Kidney capillary endothelial cell (primary cell): Measurements from ENCODE around the gene ASXL1.

Experiments
- DNase-seq: peaks from one replicate; pipeline ENCODE4 v3.0.0-alpha.2; 2018; ENCODE audit warnings: low spot score

Gene ASXL1

DNA sequence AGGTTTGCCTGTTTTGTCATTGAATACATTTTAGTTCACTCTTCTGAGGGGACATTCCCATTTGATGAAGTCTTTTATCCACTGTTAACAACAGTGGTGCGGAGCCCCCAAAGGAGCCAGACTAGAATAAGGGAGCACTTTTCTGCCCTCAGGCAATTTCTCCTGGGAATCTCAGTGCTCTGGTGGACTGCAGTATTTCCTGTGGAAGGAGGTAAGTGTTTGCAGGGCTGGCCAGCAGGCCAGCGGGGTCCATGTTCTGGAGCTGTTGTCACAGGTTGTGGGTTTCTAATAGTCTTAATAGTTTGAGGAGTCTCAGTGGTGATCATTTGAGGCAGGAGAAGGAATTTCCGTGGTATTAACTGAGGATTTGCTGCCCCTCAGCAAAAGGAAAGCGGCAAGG is 83.5 kb downstream of the ASXL1 start:
- no peak for DNase-seq

GRCh38 chr20:32442630-32443373 is 84.7 kb downstream of the ASXL1 start:
- no peak for DNase-seq

DNA sequence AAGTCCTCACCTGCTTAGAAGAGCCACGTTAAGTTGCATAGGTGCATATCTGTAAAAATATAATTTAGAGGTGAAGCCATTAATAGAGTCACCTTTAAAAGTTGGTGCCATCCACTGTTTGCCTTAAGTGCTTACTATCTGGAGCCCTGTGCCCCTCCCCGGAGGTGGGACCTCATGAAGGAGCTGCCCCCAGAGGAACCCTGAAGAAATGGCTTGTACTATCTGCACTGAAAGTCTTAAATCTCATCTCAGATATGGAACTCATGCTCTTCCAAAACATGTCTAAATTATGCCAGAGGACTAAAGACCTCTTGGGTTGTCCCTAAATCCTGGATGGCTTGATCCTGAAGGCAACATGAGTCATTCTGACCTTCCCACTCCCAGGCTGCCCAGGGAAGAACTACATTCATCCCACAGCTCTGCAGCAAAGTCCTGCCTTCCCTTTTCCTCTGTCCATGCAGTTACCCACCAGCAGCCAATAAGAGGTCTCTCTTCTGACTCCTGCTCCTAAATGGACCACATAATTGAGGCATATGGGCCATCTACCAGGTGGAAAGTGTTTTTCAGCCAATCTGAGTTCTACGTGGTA is 85.3 kb downstream of the ASXL1 start:
- no peak for DNase-seq

GRCh38 chr20:32444474-32445220 is 86.5 kb downstream of the ASXL1 start:
- DNase-seq: no peak

DNA sequence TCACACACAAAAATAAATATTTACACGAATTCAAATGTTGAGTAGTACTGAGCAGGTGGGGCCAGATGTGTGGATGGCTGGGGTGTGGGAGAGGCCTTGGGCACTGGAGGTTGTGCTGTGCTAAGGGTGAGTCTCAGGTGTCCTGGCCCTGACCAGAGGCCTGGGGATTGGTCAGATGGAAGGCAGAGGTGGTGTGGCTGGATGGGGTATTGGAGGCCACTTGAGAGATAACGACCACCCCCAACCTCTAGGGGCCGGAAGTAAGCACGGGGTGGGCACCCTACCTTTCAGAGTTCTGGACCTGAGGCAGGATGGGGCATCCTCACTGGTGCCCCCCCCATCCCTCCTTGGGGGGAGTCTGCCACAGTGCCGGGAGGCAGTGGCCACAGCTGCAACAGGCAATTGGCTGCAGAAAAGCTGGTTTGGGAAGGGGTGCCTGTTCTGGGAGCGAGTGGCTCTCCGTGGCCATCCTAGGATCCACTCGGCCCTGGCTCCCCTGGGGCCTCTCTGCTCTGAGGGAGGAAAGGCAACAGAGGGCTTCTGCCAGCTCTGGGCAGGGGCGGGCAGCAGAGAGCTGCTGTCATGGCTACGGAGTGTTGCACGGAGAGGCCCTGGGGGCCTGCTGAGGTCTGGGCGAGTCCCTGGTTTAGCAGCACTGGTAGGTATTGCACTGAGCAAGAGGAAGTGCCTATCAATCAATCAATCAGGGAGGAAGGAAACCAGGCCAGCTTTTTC is 87.6 kb downstream of the ASXL1 start:
- DNase-seq: no peak

DNA sequence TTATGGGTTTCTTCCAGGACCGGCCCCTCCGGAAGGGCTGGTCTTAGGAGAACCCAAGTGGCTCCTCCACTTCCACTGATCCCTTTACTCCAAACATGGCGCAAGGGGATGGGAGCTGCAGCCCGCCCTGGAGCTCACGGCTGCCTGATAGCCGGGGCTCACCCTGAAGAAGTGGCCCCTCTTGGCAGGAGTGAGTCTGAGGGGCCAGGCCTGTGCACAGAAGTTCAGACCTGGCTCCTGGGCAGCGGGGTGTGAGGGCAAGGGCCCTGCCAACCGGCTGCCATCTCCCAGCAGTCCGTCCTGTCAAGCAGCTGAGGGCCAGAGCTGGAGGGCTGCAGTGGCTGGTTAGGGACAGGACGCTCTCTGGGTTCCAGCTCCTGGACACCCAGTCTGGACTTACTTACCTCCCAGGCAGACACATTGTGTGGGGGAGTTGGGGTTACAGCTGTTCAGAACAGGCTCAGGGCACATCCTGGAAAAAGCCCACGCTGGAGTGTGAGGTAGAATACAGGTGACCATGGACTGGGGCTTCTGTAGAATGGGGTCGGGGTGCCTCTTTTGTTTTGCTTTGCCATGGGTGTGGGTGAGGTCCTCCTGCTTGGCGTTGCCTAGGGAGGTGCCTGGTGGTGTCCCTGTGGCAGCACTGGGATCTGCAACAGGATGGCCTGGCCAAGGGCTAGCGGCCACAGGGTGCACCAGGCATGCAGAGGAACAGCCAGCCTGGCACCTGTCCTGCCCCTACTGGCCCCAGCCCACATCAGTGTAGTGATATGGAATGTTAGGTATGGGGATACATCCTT is 88.4 kb downstream of the ASXL1 start:
- no peak for DNase-seq

DNA sequence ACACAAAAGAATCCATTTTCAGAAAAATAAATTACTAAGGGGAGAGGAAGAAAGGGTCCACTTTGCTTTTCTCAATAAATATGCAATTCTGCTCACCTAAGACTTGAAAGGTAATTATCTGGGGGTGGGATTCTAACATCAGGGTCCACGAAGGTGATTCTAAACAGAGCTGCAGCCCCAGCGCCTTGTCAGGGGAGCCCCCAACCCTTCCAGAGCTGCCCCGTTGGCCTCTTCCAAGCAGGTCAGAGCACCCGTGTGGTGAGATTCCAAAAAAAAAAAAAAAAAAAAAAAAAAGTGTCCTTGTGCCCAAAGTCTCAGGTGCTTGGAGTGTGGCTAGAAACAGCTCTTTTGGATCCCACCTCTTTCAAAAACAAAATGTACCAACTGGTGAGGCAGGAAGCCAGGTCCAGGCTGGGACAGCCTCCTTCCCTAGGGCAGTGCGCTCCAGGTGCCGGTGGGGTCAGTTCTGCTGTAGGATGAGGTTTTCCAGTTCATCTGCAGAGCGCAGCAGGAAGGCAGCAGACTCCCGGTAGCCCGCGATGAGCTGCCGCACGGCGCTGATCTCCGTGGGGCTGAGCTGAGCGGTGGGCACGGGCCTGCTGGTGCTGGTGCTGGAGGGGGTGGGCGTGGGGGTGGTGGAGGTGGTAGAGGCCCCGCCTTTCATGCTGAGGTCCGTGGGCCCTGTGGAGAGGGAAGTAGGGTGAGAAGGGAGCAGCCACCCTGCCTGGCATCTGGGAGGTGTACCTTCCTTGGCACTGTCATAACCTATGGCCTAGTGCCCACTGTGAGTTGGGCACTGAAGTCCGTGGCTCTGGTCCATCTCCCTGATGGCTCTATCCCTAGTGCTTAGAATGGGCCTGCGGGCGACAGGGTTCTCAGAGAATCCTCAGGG is 89.3 kb downstream of the ASXL1 start:
- DNase-seq: no peak

- no peak for DNase-seq
Observed at GRCh38 chr20:32448306-32449056, 90.3 kb downstream of the ASXL1 start.

GRCh38 chr20:32449057-32449889 is 91.1 kb downstream of the ASXL1 start:
- no peak for DNase-seq

DNA sequence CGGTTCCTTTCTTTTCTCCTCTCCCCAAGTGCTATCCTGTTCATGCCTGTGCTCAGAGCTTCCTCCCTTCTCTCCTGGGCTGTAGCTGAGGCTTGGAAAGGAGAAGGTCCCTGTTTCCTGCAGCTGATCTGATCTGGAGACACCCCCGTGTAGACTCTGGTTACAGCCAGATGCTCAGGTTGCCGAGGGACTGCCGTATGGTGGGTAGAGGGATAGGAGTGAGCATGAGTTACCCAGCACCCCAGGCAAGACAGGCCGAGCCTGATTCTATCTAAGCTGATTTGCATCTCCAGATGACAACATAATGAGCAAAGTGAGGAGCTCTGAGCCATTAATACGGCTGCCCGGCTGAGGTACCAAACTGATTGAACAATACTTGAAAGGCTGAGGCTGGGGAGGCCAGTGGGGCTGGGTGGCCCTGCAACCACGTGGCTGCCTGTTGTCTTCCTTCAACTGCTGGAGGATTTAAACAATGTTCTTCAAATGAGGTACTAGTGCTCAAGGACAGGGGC is 91.8 kb downstream of the ASXL1 start:
- DNase-seq: no peak

- no peak for DNase-seq
Observed at GRCh38 chr20:32450484-32451061, 92.4 kb downstream of the ASXL1 start.

DNA sequence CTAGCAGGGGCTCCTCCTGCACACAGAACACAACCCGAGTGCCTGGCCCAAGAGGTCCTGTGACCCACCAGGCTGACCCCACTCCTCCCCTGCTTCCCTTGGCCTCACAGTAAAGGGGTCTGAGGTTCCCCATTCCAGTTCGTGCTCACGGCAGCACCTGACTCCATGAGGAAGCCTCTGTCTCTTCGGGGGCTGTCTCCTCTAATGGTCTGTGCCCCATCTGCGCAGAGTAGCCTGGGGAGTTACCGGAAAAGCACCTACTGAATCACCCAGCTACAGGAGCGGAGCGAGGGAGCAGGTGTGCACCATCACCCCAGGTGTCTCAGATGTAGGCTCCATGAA is 93.2 kb downstream of the ASXL1 start:
- DNase-seq: no peak

- DNase-seq: no peak
Observed at GRCh38 chr20:32451682-32452461, 93.7 kb downstream of the ASXL1 start.

DNA sequence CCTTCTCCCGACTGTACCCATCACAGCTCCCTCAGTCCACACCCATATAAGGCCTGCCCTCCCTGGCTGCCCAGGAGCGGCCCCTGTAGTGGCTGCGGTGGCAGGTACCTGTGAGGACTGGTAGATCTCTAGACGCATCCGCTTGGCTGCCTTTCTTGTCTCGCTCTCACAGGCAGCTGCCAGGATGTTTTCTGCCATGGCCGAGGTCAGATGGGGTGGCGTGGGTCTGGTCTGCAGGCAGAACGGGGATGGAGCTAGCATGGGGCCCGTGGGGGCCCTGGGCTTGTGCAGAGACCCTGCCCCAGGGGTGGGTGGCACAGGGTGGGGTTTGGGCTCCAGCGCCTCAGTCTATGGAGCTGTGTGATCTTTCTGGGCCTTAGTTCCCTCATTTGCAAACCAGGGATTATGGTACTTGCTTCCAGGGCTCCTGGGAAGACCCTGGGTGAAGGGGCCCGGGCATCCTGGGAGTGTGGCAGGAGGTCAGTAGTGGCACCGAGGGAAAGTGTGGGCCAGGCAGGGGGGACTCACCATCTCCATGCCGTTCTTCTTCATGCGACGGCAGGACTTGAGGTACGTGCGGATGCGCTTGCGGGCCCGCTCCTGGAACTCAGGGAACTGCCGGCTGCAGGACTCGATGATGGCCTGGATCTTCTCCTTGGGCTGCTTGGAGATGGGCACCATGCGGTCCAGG is 94.8 kb downstream of the ASXL1 start:
- no peak for DNase-seq

DNA sequence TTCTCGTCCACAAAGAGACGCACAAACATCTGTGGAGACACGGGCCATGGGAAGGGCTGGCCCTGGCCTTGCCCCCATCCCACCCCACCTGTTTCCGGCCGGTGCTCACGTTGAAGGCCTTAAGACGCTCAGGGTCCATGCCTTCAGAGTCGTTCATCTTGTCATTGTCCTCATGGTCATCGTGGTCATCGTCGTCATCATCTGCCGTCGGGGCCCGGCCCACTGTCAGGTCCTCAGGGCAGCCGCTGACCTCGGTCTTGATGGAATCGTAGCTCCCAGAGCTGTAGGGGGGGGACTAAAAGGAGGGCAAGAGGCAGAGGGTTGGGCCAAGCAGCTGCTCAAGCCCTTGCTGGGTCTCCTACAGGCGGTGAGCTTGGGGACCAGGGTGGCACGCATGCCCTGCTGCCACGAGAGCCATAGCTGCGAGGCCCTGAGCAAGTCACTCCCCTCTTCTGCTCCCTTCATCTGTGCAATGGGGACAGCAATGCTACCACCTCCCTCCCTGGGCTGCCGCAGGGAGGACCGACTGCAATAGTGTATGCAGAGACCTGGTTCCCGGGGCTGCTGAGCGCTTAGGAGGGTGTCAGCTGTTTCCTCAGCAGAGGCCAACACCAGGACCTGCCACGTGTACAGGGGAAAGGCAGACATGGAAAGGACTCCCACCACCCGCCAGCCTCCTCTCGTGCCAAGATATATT is 95.5 kb downstream of the ASXL1 start:
- no peak for DNase-seq
